Kidney epithelial cell (primary cell): Measurements from ENCODE around the gene ARHGEF10L. TPM values are rescaled to one million over a fixed set of nuclear protein-coding genes. Genes with fewer than 3 reads are reported as not detected.

Experiments used
- DNase-seq: peaks from one replicate; pipeline ENCODE4 v3.0.0-alpha.2; 2010; ENCODE audit warnings: low read depth
- H3K27me3 ChIP-seq: 2 replicates; pipeline ENCODE4 v1.6.0; 2011; ENCODE audit warnings: low read length; ENCODE audit not compliant: control insufficient read depth, insufficient read depth
- H3K36me3 ChIP-seq: 2 replicates; pipeline ENCODE4 v1.5.1; 2011; ENCODE audit warnings: low read length; ENCODE audit not compliant: control insufficient read depth, insufficient read depth
- H3K4me3 ChIP-seq: 2 replicates; pipeline ENCODE4 v1.5.1; 2011; ENCODE audit warnings: low read depth, mild to moderate bottlenecking, control low read depth, low read length
- CTCF ChIP-seq: IDR thresholded peaks from 2 replicates; pipeline ENCODE4 v1.5.1; 2011; ENCODE audit warnings: mild to moderate bottlenecking, moderate library complexity, low read length, control low read depth, inconsistent platforms; ENCODE audit not compliant: insufficient read depth, poor library complexity, severe bottlenecking
- total RNA-seq: library from RNA; depleted of rRNA; stranded (reverse); fragments of >200 nt; gene quantifications from 2 replicates; pipeline ENCODE4 v1.2.3, GENCODE V29; 2015

Gene ARHGEF10L
- total RNA-seq, 1 donor from 2014 or later, result 23.5 TPM

- no peaks in the 10 kb centered on the region for H3K36me3 ChIP-seq
- peak; percentile 58 for DNase-seq
- H3K27me3 ChIP-seq, result no peaks in the 10 kb centered on the region
- no peak overlapping the region for H3K4me3 ChIP-seq
- TF ChIP-seq CTCF, result no peak
Observed at GRCh38 chr1:17551755-17552234, 12.3 kb downstream of the ARHGEF10L start.

GRCh38 chr1:17553975-17554700, 14.6 kb downstream of the ARHGEF10L start:
- H3K36me3 ChIP-seq, result no peaks in the 10 kb centered on the region
- no peak for DNase-seq
- TF ChIP-seq CTCF, result no peak
- H3K4me3 ChIP-seq, result no peak overlapping the region
- no peaks in the 10 kb centered on the region for H3K27me3 ChIP-seq

GRCh38 chr1:17554954-17555353, 15.5 kb downstream of the ARHGEF10L start:
- Histone ChIP-seq H3K4me3 (no peak overlapping the region), H3K36me3 (no peaks in the 10 kb centered on the region), H3K27me3 (no peaks in the 10 kb centered on the region)
- no peak for DNase-seq
- TF ChIP-seq CTCF, result no peak

GRCh38 chr1:17557986-17558385, 18.5 kb downstream of the ARHGEF10L start:
- DNase-seq, result no peak
- TF ChIP-seq CTCF, result no peak
- Histone ChIP-seq H3K27me3 (no peaks in the 10 kb centered on the region), H3K4me3 (no peak overlapping the region), H3K36me3 (no peaks in the 10 kb centered on the region)

- TF ChIP-seq CTCF, result no peak
Observed at GRCh38 chr1:17558541-17558940, 19.0 kb downstream of the ARHGEF10L start.

GRCh38 chr1:17558954-17559614, 19.6 kb downstream of the ARHGEF10L start:
- TF ChIP-seq CTCF, result no peak
- DNase-seq, result no peak
- no peaks in the 10 kb centered on the region for H3K27me3 ChIP-seq

More at GRCh38 chr1:17558541-17558940, 19.0 kb downstream of the ARHGEF10L start:
- no peak for DNase-seq
- no peaks in the 10 kb centered on the region for H3K36me3 ChIP-seq
- H3K27me3 ChIP-seq, result no peaks in the 10 kb centered on the region
- H3K4me3 ChIP-seq, result no peak overlapping the region

More at GRCh38 chr1:17558954-17559614, 19.6 kb downstream of the ARHGEF10L start:
- Histone ChIP-seq H3K4me3 (no peak overlapping the region), H3K36me3 (no peaks in the 10 kb centered on the region)
